K562 (cell line): ENCODE measurements around the gene NUDT14. TPM values are rescaled to one million over a fixed set of nuclear protein-coding genes. Genes with fewer than 3 reads are reported as not detected.

Source experiments
- polyA plus RNA-seq, 8 experiments: library from polyadenylated mRNA; depleted of rRNA in 4 of 8; stranded (reverse) in 5 of 8; unstranded in 3 of 8; fragments of >200 nt; fragmentation: Nextera tagmentation in 2 of 8; fragmentation: Illumina TruSeq in 1 of 8; extraction: Ambion mirVana in 2 of 8; extraction: Trizol in 1 of 8; gene quantifications; 2 replicates each; pipeline versions ENCODE4 v1.2.1 to v1.2.3, GENCODE V29; 2011 to 2014; ENCODE audit warnings: inconsistent platforms in 1 of 8, missing spikeins in 1 of 8
- total RNA-seq, 7 experiments: library from RNA; depleted of rRNA in 6 of 7; stranded (reverse); fragments of >200 nt in 6 of 7; fragmentation: Illumina TruSeq in 2 of 7; extraction: Trizol in 2 of 7; gene quantifications; 2 replicates each; pipeline versions ENCODE4 v1.2.1 to v1.2.3, GENCODE V29; 2011 to 2021; ENCODE audit warnings: low replicate concordance in 1 of 7
- TF ChIP-seq, protein P1 (sequence below): fragments of 250-450 bp; sonication (Bioruptor Pico); IDR thresholded peaks from 2 replicates; pipeline ENCODE4 v1.4.0; 2020
- TF ChIP-seq, protein P2 (sequence below): fragments of 450-650 bp; IDR thresholded peaks from 2 replicates; pipeline ENCODE4 v1.6.1; 2014; ENCODE audit warnings: low read depth, mild to moderate bottlenecking, moderate library complexity, borderline replicate concordance

Gene NUDT14
- total and polyA plus RNA-seq, 9 of the 15 experiments (the other 6 are each of a cell fraction or from before 2014, with no cell fraction given) = 0.14 to 16.3 (median 8.2) TPM

DNA sequence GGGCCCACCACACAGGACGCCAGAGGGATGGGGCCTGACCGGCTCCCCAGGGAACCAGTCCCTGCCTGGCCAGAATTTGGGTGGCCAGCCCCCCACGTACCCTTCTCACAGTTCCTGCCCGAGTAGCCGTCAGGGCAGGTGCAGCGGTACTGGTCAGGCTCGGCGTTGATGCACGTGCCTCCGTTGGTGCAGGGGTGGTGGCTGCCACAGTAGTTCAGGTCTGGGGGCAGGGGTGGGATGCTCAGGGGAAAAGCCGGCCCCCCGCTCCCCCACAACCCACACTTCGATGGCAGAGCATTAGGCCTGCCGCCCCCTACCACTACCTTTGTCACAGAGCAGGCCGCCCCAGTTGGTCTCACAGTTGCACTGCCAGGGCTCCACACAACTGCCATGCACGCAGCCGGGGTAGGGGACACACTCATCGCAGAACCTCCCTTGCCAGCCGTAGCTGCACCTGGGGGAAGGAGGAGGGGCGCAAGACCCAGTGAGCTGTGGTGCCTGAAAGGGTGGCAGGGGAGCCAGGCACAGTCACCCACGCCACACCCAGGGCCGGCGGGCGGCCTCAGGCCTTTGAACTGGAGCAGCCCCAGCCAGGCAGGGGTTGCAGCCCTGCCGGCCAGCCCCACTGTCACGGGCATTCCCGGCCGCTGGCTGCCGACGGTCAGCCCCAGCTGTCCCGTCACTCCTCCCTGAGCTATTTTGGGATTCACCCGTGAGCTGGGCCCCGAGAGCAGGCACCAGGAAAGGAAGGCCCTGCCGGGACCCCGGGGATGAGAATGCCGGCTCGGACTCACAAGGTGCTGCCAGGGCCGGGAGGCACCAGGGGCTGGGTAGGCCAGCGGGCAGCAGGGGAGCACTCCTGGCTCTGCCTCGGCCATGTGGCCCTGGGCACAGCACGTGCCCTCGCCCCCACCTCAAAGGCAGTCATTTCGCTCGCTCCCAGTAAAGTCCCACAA lies 29.0 kb downstream of the NUDT14 start (continued):
- TF ChIP-seq, protein P1, sequence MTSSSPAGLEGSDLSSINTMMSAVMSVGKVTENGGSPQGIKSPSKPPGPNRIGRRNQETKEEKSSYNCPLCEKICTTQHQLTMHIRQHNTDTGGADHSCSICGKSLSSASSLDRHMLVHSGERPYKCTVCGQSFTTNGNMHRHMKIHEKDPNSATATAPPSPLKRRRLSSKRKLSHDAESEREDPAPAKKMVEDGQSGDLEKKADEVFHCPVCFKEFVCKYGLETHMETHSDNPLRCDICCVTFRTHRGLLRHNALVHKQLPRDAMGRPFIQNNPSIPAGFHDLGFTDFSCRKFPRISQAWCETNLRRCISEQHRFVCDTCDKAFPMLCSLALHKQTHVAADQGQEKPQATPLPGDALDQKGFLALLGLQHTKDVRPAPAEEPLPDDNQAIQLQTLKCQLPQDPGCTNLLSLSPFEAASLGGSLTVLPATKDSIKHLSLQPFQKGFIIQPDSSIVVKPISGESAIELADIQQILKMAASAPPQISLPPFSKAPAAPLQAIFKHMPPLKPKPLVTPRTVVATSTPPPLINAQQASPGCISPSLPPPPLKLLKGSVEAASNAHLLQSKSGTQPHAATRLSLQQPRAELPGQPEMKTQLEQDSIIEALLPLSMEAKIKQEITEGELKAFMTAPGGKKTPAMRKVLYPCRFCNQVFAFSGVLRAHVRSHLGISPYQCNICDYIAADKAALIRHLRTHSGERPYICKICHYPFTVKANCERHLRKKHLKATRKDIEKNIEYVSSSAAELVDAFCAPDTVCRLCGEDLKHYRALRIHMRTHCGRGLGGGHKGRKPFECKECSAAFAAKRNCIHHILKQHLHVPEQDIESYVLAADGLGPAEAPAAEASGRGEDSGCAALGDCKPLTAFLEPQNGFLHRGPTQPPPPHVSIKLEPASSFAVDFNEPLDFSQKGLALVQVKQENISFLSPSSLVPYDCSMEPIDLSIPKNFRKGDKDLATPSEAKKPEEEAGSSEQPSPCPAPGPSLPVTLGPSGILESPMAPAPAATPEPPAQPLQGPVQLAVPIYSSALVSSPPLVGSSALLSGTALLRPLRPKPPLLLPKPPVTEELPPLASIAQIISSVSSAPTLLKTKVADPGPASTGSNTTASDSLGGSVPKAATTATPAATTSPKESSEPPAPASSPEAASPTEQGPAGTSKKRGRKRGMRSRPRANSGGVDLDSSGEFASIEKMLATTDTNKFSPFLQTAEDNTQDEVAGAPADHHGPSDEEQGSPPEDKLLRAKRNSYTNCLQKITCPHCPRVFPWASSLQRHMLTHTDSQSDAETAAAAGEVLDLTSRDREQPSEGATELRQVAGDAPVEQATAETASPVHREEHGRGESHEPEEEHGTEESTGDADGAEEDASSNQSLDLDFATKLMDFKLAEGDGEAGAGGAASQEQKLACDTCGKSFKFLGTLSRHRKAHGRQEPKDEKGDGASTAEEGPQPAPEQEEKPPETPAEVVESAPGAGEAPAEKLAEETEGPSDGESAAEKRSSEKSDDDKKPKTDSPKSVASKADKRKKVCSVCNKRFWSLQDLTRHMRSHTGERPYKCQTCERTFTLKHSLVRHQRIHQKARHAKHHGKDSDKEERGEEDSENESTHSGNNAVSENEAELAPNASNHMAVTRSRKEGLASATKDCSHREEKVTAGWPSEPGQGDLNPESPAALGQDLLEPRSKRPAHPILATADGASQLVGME (CRISPR knock-in tag) = no peak
- TF ChIP-seq, protein P2, sequence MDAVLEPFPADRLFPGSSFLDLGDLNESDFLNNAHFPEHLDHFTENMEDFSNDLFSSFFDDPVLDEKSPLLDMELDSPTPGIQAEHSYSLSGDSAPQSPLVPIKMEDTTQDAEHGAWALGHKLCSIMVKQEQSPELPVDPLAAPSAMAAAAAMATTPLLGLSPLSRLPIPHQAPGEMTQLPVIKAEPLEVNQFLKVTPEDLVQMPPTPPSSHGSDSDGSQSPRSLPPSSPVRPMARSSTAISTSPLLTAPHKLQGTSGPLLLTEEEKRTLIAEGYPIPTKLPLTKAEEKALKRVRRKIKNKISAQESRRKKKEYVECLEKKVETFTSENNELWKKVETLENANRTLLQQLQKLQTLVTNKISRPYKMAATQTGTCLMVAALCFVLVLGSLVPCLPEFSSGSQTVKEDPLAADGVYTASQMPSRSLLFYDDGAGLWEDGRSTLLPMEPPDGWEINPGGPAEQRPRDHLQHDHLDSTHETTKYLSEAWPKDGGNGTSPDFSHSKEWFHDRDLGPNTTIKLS = no peak
